ENCODE data around the gene AMN. TPM values are rescaled to one million over a fixed set of nuclear protein-coding genes. Genes with fewer than 3 reads are reported as not detected.

The AMN gene
- total and polyA plus RNA-seq, 2 experiments from 2014 or later = 0.69 to 1.2 TPM

GRCh38 chr14:102968306-102968705 is 45.8 kb downstream of the AMN start:
- Histone ChIP-seq H2AFZ (no peak overlapping the region), H3K9me2 (ENCODE audit: insufficient read depth) (no peaks in the 10 kb centered on the region), H3K4me2 (no peak overlapping the region), H3F3A (replicated peaks; ENCODE audit: low read depth) (peaks cover 14% of the 10 kb centered on the region; the same call in 1 of the 2 replicates), H4K20me1 (replicated peaks; ENCODE audit: insufficient read depth) (no peaks in the 10 kb centered on the region; the same call in 1 of the 2 replicates), H3K27me3 (ENCODE audit: insufficient read depth) (no peaks in the 10 kb centered on the region), H3K36me3 (ENCODE audit: insufficient read depth) (peaks cover 44% of the 10 kb centered on the region), H3K27ac (ENCODE audit: low read depth) (no peak overlapping the region), H3K79me2 (replicated peaks; ENCODE audit: insufficient read depth) (no peaks in the 10 kb centered on the region), H3K4me1 (ENCODE audit: insufficient read depth) (no peaks in the 10 kb centered on the region), H3K4me3 (no peak overlapping the region)
- DNase-seq (ENCODE audit: low spot score) (no peak), ATAC-seq (no peak)
- Mint-ChIP-seq H3K27ac (no peak overlapping the region), H3K4me3 (no peak overlapping the region), H3K36me3 (ENCODE audit: low read depth) (peaks cover 79% of the 10 kb centered on the region), H3K9me3 (no peaks in the 10 kb centered on the region), H3K27me3 (ENCODE audit: insufficient read depth, low read depth, poor library complexity) (peaks cover 9% of the 10 kb centered on the region), H3K4me1 (no peaks in the 10 kb centered on the region)
- TF ChIP-seq CTCF (conservative IDR thresholded peaks at IDR 0.05; ENCODE audit: low read depth in 2 of 2) = no peak
- no peak for TF ChIP-seq NANOG (IDR thresholded peaks at IDR 0.05; ENCODE audit: borderline replicate concordance)
- TF ChIP-seq JUNB (IDR thresholded peaks at IDR 0.05; ENCODE audit: unreplicated experiment) = no peak
- no peak for TF ChIP-seq POLR2AphosphoS5 (IDR thresholded peaks at IDR 0.05; ENCODE audit: low read depth)
- no peak for TF ChIP-seq CREB1 (CRISPR knock-in tag; IDR thresholded peaks at IDR 0.05; ENCODE audit: low read depth)
- TF ChIP-seq ZNF114 (CRISPR knock-in tag; IDR thresholded peaks at IDR 0.05) = no peak
- TF ChIP-seq STAT1 (IDR thresholded peaks at IDR 0.05; ENCODE audit: unreplicated experiment) = no peak
- TF ChIP-seq EZH2 (IDR thresholded peaks at IDR 0.05; ENCODE audit: low read depth, unreplicated experiment) = no peak
- no peak for TF ChIP-seq ZNF462 (CRISPR knock-in tag; IDR thresholded peaks at IDR 0.05)
- no peak for TF ChIP-seq ETS1 (IDR thresholded peaks at IDR 0.05)
- TF ChIP-seq EZH2phosphoT487 (IDR thresholded peaks at IDR 0.05; ENCODE audit: unreplicated experiment) = no peak
- no peak for TF ChIP-seq REST (IDR thresholded peaks at IDR 0.05; ENCODE audit: unreplicated experiment)
- no peak for TF ChIP-seq ZNF331 (CRISPR knock-in tag; IDR thresholded peaks at IDR 0.05; ENCODE audit: low read depth)

Measured in GM23338 (cell line).